HG03159 (cell line): Measurements from ENCODE around the gene ZNF287.

Experiments
- ATAC-seq: cut with Tn5 transposase; IDR thresholded peaks from one replicate; pipeline ENCODE4 v1.9.1; 2021; ENCODE audit warnings: mild to moderate bottlenecking, moderate library complexity; ENCODE audit not compliant: unreplicated experiment

Gene ZNF287

GRCh38 chr17:16517477-16517876, 51.5 kb downstream of the ZNF287 start:
- no peak for ATAC-seq

GRCh38 chr17:16516594-16517051, 52.4 kb downstream of the ZNF287 start:
- ATAC-seq = no peak

GRCh38 chr17:16515933-16516332, 53.1 kb downstream of the ZNF287 start:
- no peak for ATAC-seq

GRCh38 chr17:16513873-16514272, 55.1 kb downstream of the ZNF287 start:
- ATAC-seq = no peak

GRCh38 chr17:16512011-16512410, 57.0 kb downstream of the ZNF287 start:
- no peak for ATAC-seq

- no peak for ATAC-seq
These were observed 57.4 kb downstream of the ZNF287 start for GRCh38 chr17:16511593-16511992.

GRCh38 chr17:16507918-16508533, 61.0 kb downstream of the ZNF287 start:
- ATAC-seq = no peak

GRCh38 chr17:16506188-16506587, 62.8 kb downstream of the ZNF287 start:
- no peak for ATAC-seq

- ATAC-seq = no peak
These were observed 64.0 kb downstream of the ZNF287 start for GRCh38 chr17:16504984-16505383.
